Stimulated activated CD4-positive, alpha-beta T cell treated with anti-CD3 and anti-CD28 coated beads, TNF-alpha, amount 100 ng/mL, for 24 hours (primary cell): ENCODE measurements around the gene G6PC3.

Experiments used
- DNase-seq, 3 experiments: peaks; one replicate each; pipeline ENCODE4 v3.0.0-alpha.2; 2020; ENCODE audit warnings: low read depth in 3 of 3

G6PC3 gene

GRCh38 chr17:44123356-44124117 lies 53.0 kb downstream of the G6PC3 start, which contains the start of gene HDAC5:
HDAC5 (minus strand) TSS chr17:44123641; CDS start chr17:44117515, 6,126 bp downstream.
- peak; percentile 92 to 95 (median 94) for DNase-seq

GRCh38 chr17:44124118-44124438 lies 53.5 kb downstream of the G6PC3 start:
- no peak for DNase-seq
